SK-N-SH (cell line): Measurements from ENCODE around the gene CD300LF. TPM values are rescaled to one million over a fixed set of nuclear protein-coding genes. Genes with fewer than 3 reads are reported as not detected.

Source experiments
- CTCF ChIA-PET: fragments of 300-600, 350-600 bp; formaldehyde crosslinking; extraction: SDS; loops from one replicate; lab custom pipeline; 2021; lab: Yijun Ruan, JAX
- POLR2A ChIA-PET: fragments of 350-600 bp; sonication (Branson Sonifier 250); formaldehyde crosslinking; extraction: SDS; loops from one replicate; lab custom pipeline; 2020; ENCODE audit warnings: antibody characterized with exemption, inconsistent platforms; lab: Yijun Ruan, JAX
- DNase-seq: peaks from one replicate; pipeline ENCODE4 v3.0.0; 2012
- H2AFZ ChIP-seq: fragments of 200-600 bp; sonication (generic); 2 replicates; pipeline ENCODE4 v1.8.1; 2016; ENCODE audit warnings: antibody characterized with exemption, mild to moderate bottlenecking, low read depth
- H3F3A ChIP-seq: fragments of 200-600 bp; sonication (generic); replicated peaks from 2 replicates; pipeline ENCODE3; 2016; ENCODE audit warnings: antibody characterized with exemption, mild to moderate bottlenecking; ENCODE audit not compliant: insufficient read depth
- H3K27ac ChIP-seq, 2 experiments: fragments of 200-500 bp in 1 of 2; fragments of 200-600 bp in 1 of 2; sonication (Bioruptor generic) in 1 of 2; sonication (generic), shearing (Covaris generic) in 1 of 2; 2 replicates each; pipeline versions ENCODE4 v1.5.1 to v1.6.1; 2014 to 2016; ENCODE audit warnings: low read depth in 2 of 2, inconsistent platforms in 1 of 2, low read length in 1 of 2, mild to moderate bottlenecking in 1 of 2, mixed read lengths in 1 of 2
- H3K27me3 ChIP-seq: fragments of 200-600 bp; sonication (generic), shearing (Covaris generic); 2 replicates; pipeline ENCODE4 v1.6.1; 2016; ENCODE audit warnings: mixed run types; ENCODE audit not compliant: insufficient read depth
- H3K36me3 ChIP-seq, 2 experiments: fragments of 200-500 bp in 1 of 2; fragments of 200-600 bp in 1 of 2; sonication (Bioruptor generic) in 1 of 2; sonication (generic) in 1 of 2; replicated peaks in 1 of 2; 2 replicates each; pipeline versions ENCODE3 to v1.5.1; 2014 to 2016; ENCODE audit warnings: low read length in 1 of 2, mild to moderate bottlenecking in 1 of 2; ENCODE audit not compliant: insufficient read depth in 2 of 2, control insufficient read depth in 1 of 2
- H3K4me1 ChIP-seq, 2 experiments: fragments of 200-500 bp in 1 of 2; fragments of 200-600 bp in 1 of 2; sonication (Bioruptor generic) in 1 of 2; sonication (generic), shearing (Covaris generic) in 1 of 2; 2 replicates each; pipeline versions ENCODE4 v1.5.1 to v1.6.1; 2014 to 2016; ENCODE audit warnings: low read depth in 1 of 2, low read length in 1 of 2, mixed run types in 1 of 2; ENCODE audit not compliant: insufficient read depth in 2 of 2, control insufficient read depth in 1 of 2
- H3K4me2 ChIP-seq: fragments of 200-600 bp; sonication (generic), shearing (Covaris generic); 2 replicates; pipeline ENCODE4 v1.6.1; 2017; ENCODE audit warnings: mixed run types
- H3K4me3 ChIP-seq, 2 experiments: fragments of 200-500 bp in 1 of 2; fragments of 200-600 bp in 1 of 2; sonication (Bioruptor generic) in 1 of 2; sonication (generic), shearing (Covaris generic) in 1 of 2; 2 replicates each; pipeline versions ENCODE4 v1.5.1 to v1.8.1; 2014 to 2016; ENCODE audit warnings: low read depth in 2 of 2, inconsistent platforms in 1 of 2, low read length in 1 of 2, mild to moderate bottlenecking in 1 of 2, mixed read lengths in 1 of 2, moderate library complexity in 1 of 2
- H3K79me2 ChIP-seq: fragments of 200-600 bp; sonication (generic); 2 replicates; pipeline ENCODE4 v1.8.1; 2017; ENCODE audit warnings: mild to moderate bottlenecking; ENCODE audit not compliant: insufficient read depth
- H3K9ac ChIP-seq: fragments of 200-600 bp; sonication (generic); 2 replicates; pipeline ENCODE4 v1.6.1; 2017; ENCODE audit warnings: mixed run types
- H3K9me2 ChIP-seq: fragments of 200-600 bp; sonication (generic); 2 replicates; pipeline ENCODE4 v1.6.1; 2017; ENCODE audit warnings: mixed run types
- H3K9me3 ChIP-seq: fragments of 200-600 bp; sonication (generic); 2 replicates; pipeline ENCODE4 v1.6.1; 2017; ENCODE audit warnings: mixed run types, mild to moderate bottlenecking, moderate library complexity
- H4K20me1 ChIP-seq: fragments of 200-600 bp; sonication (generic); 2 replicates; pipeline ENCODE4 v1.6.1; 2017; ENCODE audit warnings: mild to moderate bottlenecking, mixed run types; ENCODE audit not compliant: insufficient read depth
- CHD2 ChIP-seq: fragments of 150-350 bp; IDR thresholded peaks from 2 replicates; pipeline ENCODE4 v1.6.1; 2018; ENCODE audit warnings: low read length; ENCODE audit not compliant: partially characterized antibody
- ELF1 ChIP-seq: IDR thresholded peaks from 2 replicates; pipeline ENCODE4 v1.4.0; 2012
- EP300 ChIP-seq, 2 experiments: IDR thresholded peaks; 2 replicates each; pipeline versions ENCODE4 v1.4.0 to v1.6.1; 2012; ENCODE audit warnings: borderline replicate concordance in 1 of 2, low read depth in 1 of 2, low read length in 1 of 2
- FOSL2 ChIP-seq: IDR thresholded peaks from 2 replicates; pipeline ENCODE4 v1.4.0; 2012; ENCODE audit warnings: low read depth, mild to moderate bottlenecking, moderate library complexity, borderline replicate concordance
- FOXM1 ChIP-seq: IDR thresholded peaks from 2 replicates; pipeline ENCODE4 v1.4.0; 2012; ENCODE audit warnings: low read depth, mild to moderate bottlenecking
- GABPA ChIP-seq: IDR thresholded peaks from 2 replicates; pipeline ENCODE4 v1.4.0; 2012; ENCODE audit warnings: low read depth, mild to moderate bottlenecking
- JUND ChIP-seq: IDR thresholded peaks from 2 replicates; pipeline ENCODE4 v1.4.0; 2012
- NFIC ChIP-seq: IDR thresholded peaks from 2 replicates; pipeline ENCODE4 v1.4.0; 2012; ENCODE audit warnings: borderline replicate concordance
- NRF1 ChIP-seq: IDR thresholded peaks from 2 replicates; pipeline ENCODE4 v1.6.1; 2012; ENCODE audit warnings: low read depth, mild to moderate bottlenecking, low read length
- POLR2AphosphoS5 ChIP-seq: IDR thresholded peaks from 2 replicates; pipeline ENCODE4 v1.6.1; 2012; ENCODE audit warnings: low read depth, low read length
- RFX5 ChIP-seq: IDR thresholded peaks from 2 replicates; pipeline ENCODE4 v1.6.1; 2012; ENCODE audit warnings: mild to moderate bottlenecking, improper control_type of control experiment, low read length
- RXRA ChIP-seq: IDR thresholded peaks from 2 replicates; pipeline ENCODE4 v1.4.0; 2012; ENCODE audit warnings: low read depth, mild to moderate bottlenecking, borderline replicate concordance
- SIN3A ChIP-seq: IDR thresholded peaks from 2 replicates; pipeline ENCODE4 v1.6.1; 2012; ENCODE audit warnings: low read depth, mild to moderate bottlenecking, low read length, moderate library complexity, borderline replicate concordance
- TAF1 ChIP-seq: IDR thresholded peaks from 2 replicates; pipeline ENCODE4 v1.6.1; 2012; ENCODE audit warnings: low read depth, mild to moderate bottlenecking, low read length, moderate library complexity, borderline replicate concordance
- TCF12 ChIP-seq: IDR thresholded peaks from 2 replicates; pipeline ENCODE4 v1.4.0; 2012
- TEAD4 ChIP-seq: IDR thresholded peaks from 2 replicates; pipeline ENCODE4 v1.4.0; 2012; ENCODE audit warnings: mild to moderate bottlenecking, borderline replicate concordance; ENCODE audit not compliant: insufficient read depth
- YY1 ChIP-seq: IDR thresholded peaks from 2 replicates; pipeline ENCODE4 v1.4.0; 2012; ENCODE audit warnings: low read depth, mild to moderate bottlenecking
- WGBS: methylation state at CpG from one replicate; pipeline ENCODE4 v1.1.6; 2017; ENCODE audit warnings: low lambda C conversion rate; 5-methylcytosine and 5-hydroxymethylcytosine counted together
- polyA plus RNA-seq, 3 experiments: library from polyadenylated mRNA; depleted of rRNA; stranded (reverse); fragments of >200 nt; gene quantifications; 2 replicates each; pipeline ENCODE4 v1.2.3, GENCODE V29; 2012
- TF ChIP-seq, protein P1 (sequence below): IDR thresholded peaks from 2 replicates; pipeline ENCODE4 v1.4.0; 2012; ENCODE audit warnings: low read depth, borderline replicate concordance
- TF ChIP-seq, protein P2 (sequence below): fragments of 200-600 bp; sonication (generic); IDR thresholded peaks from 2 replicates; pipeline ENCODE4 v1.6.1; 2017; ENCODE audit warnings: antibody characterized with exemption, mild to moderate bottlenecking, moderate library complexity
- TF ChIP-seq, protein P3 (sequence below): IDR thresholded peaks from 2 replicates; pipeline ENCODE4 v1.4.0; 2012; ENCODE audit warnings: low read depth, borderline replicate concordance

The CD300LF gene
- polyA plus RNA-seq, 1 of the 3 experiments (the other 2 are of a cell fraction) = not detected

DNA sequence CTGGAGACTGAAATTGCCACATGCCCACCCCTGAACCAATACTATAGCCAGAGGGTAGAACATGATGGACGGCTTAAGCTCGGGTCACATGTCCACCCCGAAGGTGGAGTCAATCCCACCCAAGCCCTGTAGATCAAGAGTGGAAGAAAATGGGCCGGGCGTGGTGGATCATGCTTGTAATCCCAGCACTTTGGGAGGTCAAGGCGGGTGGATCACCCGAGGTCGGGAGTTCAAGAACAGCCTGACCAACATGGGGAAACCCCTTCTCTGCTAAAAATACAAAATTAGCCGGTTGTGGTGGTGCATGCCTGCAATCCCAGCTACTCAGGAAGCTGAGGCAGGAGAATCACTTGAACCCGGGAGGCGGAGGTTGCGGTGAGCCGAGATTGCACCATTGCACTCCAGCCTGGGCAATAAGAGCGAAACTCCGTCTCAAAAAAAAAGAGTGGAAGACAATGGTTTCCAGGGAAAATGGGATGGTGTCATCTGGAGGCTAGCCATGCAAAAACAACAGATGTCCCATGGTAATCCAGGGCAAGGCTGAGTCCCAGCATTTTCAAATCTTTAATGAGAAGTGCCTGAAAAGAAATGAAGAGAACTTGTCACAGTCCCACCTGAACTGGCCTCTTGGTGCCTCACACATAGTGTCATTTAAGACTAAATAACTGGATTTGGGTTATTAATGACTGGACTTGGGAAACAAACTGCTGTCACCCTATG, 30.1 kb downstream of the CD300LF start:
- Histone ChIP-seq H3K27me3 (no peaks in the 10 kb centered on the region), H4K20me1 (no peaks in the 10 kb centered on the region), H3K4me2 (no peak overlapping the region), H3F3A (no peaks in the 10 kb centered on the region), H3K4me1 (peaks cover 0 to 6% of the 10 kb centered on the region in 2 experiments; a peak in 1 of 4 replicates), H3K9me2 (no peaks in the 10 kb centered on the region), H3K9me3 (no peaks in the 10 kb centered on the region), H3K27ac (no peak overlapping the region), H2AFZ (no peak overlapping the region), H3K36me3 (no peaks in the 10 kb centered on the region), H3K4me3 (no peak overlapping the region), H3K79me2 (no peaks in the 10 kb centered on the region), H3K9ac (no peak overlapping the region)
- ChIA-PET CTCF (interaction anchor here (2.8 kb wide), 2 partner anchors 25 to 116 kb away, joined by 11 to 12 read pairs; partner anchors contain the start of gene CD300H), POLR2A (no interaction called here)
- TF ChIP-seq NFIC (no peak), RXRA (no peak)
- TF ChIP-seq, protein P1, sequence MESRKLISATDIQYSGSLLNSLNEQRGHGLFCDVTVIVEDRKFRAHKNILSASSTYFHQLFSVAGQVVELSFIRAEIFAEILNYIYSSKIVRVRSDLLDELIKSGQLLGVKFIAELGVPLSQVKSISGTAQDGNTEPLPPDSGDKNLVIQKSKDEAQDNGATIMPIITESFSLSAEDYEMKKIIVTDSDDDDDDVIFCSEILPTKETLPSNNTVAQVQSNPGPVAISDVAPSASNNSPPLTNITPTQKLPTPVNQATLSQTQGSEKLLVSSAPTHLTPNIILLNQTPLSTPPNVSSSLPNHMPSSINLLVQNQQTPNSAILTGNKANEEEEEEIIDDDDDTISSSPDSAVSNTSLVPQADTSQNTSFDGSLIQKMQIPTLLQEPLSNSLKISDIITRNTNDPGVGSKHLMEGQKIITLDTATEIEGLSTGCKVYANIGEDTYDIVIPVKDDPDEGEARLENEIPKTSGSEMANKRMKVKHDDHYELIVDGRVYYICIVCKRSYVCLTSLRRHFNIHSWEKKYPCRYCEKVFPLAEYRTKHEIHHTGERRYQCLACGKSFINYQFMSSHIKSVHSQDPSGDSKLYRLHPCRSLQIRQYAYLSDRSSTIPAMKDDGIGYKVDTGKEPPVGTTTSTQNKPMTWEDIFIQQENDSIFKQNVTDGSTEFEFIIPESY = no peak
- TF ChIP-seq, protein P2, sequence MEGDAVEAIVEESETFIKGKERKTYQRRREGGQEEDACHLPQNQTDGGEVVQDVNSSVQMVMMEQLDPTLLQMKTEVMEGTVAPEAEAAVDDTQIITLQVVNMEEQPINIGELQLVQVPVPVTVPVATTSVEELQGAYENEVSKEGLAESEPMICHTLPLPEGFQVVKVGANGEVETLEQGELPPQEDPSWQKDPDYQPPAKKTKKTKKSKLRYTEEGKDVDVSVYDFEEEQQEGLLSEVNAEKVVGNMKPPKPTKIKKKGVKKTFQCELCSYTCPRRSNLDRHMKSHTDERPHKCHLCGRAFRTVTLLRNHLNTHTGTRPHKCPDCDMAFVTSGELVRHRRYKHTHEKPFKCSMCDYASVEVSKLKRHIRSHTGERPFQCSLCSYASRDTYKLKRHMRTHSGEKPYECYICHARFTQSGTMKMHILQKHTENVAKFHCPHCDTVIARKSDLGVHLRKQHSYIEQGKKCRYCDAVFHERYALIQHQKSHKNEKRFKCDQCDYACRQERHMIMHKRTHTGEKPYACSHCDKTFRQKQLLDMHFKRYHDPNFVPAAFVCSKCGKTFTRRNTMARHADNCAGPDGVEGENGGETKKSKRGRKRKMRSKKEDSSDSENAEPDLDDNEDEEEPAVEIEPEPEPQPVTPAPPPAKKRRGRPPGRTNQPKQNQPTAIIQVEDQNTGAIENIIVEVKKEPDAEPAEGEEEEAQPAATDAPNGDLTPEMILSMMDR = no peak
- no peak for DNase-seq
- WGBS = 46% methylated on average over 15 of the region's 15 CpGs

DNA sequence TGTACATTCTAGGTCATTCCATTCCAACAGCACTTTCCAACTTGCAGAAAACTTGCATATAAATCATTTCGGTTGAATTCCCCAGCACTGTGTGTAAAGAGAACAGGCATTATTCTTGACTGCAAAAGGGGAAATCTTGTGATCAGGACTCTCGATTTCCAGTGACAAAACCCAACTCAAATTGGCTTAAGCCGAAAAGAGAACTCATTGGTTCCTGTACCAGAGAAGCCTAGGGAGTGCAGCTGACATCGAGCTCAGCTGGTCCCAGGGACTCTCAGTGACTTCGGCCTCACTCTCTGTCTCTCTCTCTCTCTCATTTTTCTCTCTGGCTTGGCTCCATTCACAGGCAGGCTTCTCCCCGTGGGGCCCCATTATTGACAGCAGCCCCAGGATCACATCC, 30.7 kb downstream of the CD300LF start:
- Histone ChIP-seq H2AFZ (no peak overlapping the region), H3K27me3 (no peaks in the 10 kb centered on the region), H3K79me2 (no peaks in the 10 kb centered on the region), H3K36me3 (no peaks in the 10 kb centered on the region), H3K9me3 (no peaks in the 10 kb centered on the region), H3K4me1 (peaks cover 0 to 8% of the 10 kb centered on the region in 2 experiments; a peak in 1 of 4 replicates), H3K4me3 (no peak overlapping the region), H3K27ac (no peak overlapping the region), H4K20me1 (no peaks in the 10 kb centered on the region), H3K9ac (no peak overlapping the region), H3K4me2 (no peak overlapping the region), H3K9me2 (no peaks in the 10 kb centered on the region), H3F3A (no peaks in the 10 kb centered on the region)
- no peak for DNase-seq
- TF ChIP-seq JUND = no peak
- no peak for TF ChIP-seq NRF1
- TF ChIP-seq, protein P3, sequence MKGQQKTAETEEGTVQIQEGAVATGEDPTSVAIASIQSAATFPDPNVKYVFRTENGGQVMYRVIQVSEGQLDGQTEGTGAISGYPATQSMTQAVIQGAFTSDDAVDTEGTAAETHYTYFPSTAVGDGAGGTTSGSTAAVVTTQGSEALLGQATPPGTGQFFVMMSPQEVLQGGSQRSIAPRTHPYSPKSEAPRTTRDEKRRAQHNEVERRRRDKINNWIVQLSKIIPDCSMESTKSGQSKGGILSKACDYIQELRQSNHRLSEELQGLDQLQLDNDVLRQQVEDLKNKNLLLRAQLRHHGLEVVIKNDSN = no peak
- TF ChIP-seq POLR2AphosphoS5 = no peak
- no peak for TF ChIP-seq ELF1
- no peak for TF ChIP-seq TEAD4
- no peak for TF ChIP-seq FOXM1
- no peak for TF ChIP-seq SIN3A
- TF ChIP-seq RXRA = no peak
- no peak for TF ChIP-seq TCF12
- no peak for TF ChIP-seq TAF1
- TF ChIP-seq FOSL2 = no peak
- TF ChIP-seq RFX5 = no peak
- no peak for TF ChIP-seq GABPA
- no peak for TF ChIP-seq EP300 (IDR thresholded peaks at IDR 0.05; ENCODE audit: borderline replicate concordance in 1 of 2, low read depth in 1 of 2, low read length in 1 of 2)
- no peak for TF ChIP-seq YY1
- no peak for TF ChIP-seq CHD2
- 25% methylated on average over 6 of the region's 6 CpGs for WGBS
- CTCF ChIA-PET = interaction anchor here (1.9 to 2.8 kb wide), 3 partner anchors 25 to 116 kb away, joined by 8 to 12 read pairs (median 11); partner anchors contain the start of genes CD300H and RAB37
- POLR2A ChIA-PET = no interaction called here
